NCI-H510A (cell line): ENCODE data around the gene LUM.

Source experiments
- DNase-seq: peaks from one replicate; lab custom pipeline; 2025; lab: John Stamatoyannopoulos, UW

LUM gene, protein sequence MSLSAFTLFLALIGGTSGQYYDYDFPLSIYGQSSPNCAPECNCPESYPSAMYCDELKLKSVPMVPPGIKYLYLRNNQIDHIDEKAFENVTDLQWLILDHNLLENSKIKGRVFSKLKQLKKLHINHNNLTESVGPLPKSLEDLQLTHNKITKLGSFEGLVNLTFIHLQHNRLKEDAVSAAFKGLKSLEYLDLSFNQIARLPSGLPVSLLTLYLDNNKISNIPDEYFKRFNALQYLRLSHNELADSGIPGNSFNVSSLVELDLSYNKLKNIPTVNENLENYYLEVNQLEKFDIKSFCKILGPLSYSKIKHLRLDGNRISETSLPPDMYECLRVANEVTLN

GRCh38 chr12:91111366-91112325 is at the start of gene LUM:
Gene LUM (minus strand): TSS chr12:91111494. CDS start chr12:91108979, 2,515 bp downstream.
- DNase-seq = no peak

DNA sequence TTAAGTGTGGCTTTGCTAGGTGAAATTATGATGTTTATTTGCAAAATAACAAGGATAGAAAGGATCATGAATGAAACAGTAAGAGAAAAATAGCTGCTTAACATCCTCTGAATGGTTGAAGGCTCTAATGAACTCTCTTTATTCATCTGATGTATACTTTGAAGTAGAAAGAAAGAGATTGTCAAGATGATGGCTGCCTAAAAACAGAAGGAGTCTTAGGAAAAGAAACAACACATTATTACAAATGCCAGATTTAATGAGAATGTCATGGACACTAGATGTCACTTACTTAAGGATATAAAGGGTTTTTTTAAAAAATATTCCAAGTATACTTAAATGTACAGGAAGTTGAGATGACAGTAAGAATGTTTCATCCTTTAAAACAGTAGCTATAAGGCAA is 49.7 kb upstream of the LUM start:
- no peak for DNase-seq

GRCh38 chr12:91155990-91156389 is 44.7 kb upstream of the LUM start:
- no peak for DNase-seq

GRCh38 chr12:91154131-91154530 is 42.8 kb upstream of the LUM start:
- DNase-seq = no peak

- DNase-seq = no peak
These were observed 32.8 kb upstream of the LUM start for GRCh38 chr12:91144053-91144452.

DNA sequence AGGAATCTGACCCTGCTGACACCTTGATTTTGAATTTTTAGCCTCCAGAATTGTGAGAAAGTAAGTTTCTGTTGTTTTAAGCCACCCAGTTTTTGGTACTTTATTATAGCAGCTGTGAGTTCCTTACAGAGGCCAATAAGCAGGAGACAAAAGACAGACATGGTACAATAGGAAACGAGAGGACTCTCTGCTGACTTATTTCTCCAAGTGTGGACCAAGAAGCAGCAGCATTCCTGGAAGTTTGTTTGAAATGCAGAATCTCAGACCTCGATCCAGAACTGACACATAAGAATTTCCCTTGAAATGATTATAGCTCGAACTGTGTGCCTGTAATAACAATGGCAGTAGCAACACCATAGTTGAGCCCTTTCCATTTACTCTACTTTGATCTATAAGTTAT is 31.9 kb upstream of the LUM start:
- no peak for DNase-seq

GRCh38 chr12:91142221-91142631 is 30.9 kb upstream of the LUM start:
- no peak for DNase-seq

DNA sequence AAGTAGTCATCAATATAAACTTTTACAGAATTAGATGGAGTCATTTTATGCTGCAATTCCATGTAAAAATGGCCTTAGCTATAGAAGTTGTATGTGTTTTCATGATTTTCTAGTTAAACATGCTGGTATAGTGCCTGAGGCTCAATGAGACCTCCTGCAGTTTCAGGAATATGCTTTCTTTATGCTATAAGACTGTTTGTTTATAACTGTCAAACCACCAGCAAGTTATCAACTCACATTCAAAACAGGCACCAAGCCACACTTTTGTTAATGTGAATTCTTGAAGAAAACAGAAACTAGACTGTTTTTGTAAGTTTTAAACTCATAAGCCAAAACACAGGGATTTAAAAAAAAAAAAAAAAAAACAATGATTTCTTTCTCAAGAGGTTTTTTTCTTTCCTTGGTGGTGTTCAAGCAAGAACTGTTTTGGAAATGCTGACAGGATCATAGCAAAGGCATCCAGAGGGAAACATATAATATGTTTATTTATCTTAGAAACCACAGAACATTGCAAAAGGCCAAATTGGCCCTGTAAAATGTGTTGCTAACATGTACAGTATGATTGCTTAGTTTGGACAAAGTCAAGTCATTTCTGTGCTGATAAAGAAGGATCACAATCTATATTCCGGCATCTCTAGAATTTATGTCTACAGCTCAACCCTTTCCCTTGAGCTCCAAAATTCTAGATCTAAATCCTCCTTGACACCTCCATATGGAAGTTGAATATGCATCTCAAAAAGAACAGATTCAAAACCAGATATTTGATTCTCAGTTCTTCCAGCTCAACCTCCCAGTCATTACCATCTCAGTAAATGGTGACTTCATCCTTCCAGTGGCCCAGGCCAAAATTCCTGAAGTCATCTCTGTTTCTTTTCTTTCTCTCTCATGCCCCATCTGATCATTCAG is 29.0 kb upstream of the LUM start:
- DNase-seq = no peak

GRCh38 chr12:91139286-91139685 is 28.0 kb upstream of the LUM start:
- DNase-seq = no peak

- DNase-seq = no peak
These were observed 27.1 kb upstream of the LUM start for GRCh38 chr12:91138337-91138920.

- DNase-seq = no peak
These were observed 22.6 kb upstream of the LUM start for GRCh38 chr12:91133871-91134270.

GRCh38 chr12:91129662-91130362 is 18.5 kb upstream of the LUM start:
- no peak for DNase-seq

- DNase-seq = no peak
These were observed 16.5 kb upstream of the LUM start for GRCh38 chr12:91127751-91128150.

GRCh38 chr12:91127306-91127705 is 16.0 kb upstream of the LUM start:
- DNase-seq = no peak

GRCh38 chr12:91126516-91126915 is 15.2 kb upstream of the LUM start:
- DNase-seq = no peak

- no peak for DNase-seq
These were observed 12.1 kb upstream of the LUM start for GRCh38 chr12:91123236-91123916.

- no peak for DNase-seq
These were observed 9.5 kb upstream of the LUM start for GRCh38 chr12:91120781-91121180.

- no peak for DNase-seq
These were observed 7.8 kb upstream of the LUM start for GRCh38 chr12:91119089-91119488.

GRCh38 chr12:91113621-91114020 is 2.3 kb upstream of the LUM start:
- no peak for DNase-seq

DNA sequence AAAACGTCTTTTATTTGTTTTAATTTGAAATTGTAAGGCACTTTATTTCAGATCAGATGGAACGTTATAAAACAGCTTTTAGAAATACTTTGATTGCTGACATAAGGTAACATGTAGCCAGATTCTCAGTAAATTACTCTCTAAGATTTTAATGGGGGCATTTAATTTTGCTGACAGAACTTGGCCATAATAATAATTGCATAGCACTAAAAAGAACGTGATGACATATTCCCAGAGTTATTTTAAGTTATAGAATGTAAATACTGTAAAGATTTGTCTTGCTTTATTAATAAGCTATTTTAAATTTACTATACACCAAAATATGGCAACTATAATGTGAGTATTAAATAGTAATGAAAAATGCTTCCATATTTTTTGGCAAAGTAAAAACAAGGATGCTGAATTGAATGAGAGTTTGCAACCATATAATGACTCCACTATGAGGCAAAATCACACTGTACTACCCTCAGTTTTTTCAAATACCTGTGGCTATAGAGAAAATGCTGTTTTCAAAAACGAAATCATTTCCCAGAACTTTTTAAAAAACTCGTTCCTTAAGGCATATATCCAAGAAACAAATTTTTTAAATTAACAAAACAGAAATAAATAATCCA is 876 bp downstream of the LUM start:
- no peak for DNase-seq
